T-helper 2 cell (primary cell): ENCODE data around the gene PTPRM.

Experiments
- DNase-seq, 5 experiments: peaks; one replicate each; pipeline versions ENCODE4 v3.0.0 to v3.0.0-alpha.2; 2012 to 2022

The PTPRM gene

DNA sequence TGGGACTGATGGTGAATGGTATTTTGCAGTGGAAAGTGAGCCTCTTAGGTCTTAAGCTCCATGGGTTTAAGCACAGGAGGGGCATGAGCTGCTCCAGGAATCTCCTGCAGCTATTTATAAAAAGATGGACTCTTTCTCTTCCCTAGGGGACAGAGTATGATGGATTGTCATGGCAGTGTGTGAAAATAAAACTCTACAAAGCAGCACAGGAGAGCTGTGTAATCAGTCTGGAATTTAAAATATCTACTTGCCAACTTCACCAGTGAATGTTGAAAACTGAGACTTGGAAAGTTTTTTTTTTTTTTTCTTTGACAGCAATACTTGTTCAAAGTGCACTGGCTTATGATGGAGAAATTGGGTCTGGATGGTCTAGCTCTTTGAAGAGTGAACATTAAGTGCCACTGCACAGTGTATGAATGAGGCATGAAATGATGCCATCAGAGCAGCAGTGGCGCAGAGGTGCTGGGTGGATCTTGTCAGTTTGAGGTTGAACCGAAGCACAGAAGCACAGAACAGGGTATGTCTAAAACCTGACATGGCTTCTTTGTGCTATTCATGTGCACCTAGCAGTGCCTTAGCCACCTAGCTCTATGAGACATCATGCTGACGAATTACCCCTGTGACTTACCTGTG, 245.4 kb downstream of the PTPRM start:
- no peak for DNase-seq

GRCh38 chr18:7813131-7813530, 246.0 kb downstream of the PTPRM start:
- DNase-seq = no peak

DNA sequence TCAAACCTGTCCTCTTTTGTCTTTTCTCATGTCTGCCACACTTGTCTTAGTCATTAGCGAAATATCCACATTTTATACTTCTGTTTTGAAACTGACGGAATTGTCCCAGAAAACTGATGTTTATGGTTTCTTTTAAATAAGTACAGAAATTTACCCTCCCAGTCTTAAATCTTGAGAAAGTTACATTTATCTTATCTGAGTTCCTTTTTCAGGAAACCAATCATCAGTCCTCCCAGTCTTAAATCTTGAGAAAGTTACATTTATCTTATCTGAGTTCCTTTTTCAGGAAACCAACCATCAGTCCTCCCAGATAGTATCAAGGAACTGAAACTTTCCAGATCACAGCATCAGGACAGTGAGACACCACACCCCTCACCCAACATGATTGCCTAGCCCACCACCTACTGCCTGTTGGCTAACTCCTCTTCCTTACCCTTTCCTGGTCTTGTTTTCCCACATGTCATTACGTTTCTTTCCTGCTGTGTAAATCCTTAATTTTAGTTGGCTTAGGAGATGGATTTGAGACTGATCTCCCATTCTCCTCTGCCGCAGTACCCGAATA, 247.7 kb downstream of the PTPRM start:
- no peak for DNase-seq

- DNase-seq = no peak
Observed at GRCh38 chr18:7815787-7816186, 248.7 kb downstream of the PTPRM start.

GRCh38 chr18:7817575-7818230, 250.6 kb downstream of the PTPRM start:
- no peak for DNase-seq

GRCh38 chr18:7821784-7822183, 254.7 kb downstream of the PTPRM start:
- DNase-seq = no peak

- DNase-seq = no peak
Observed at GRCh38 chr18:7822435-7823331, 255.6 kb downstream of the PTPRM start.

- DNase-seq = no peak
Observed at GRCh38 chr18:7824970-7825369, 257.9 kb downstream of the PTPRM start.

GRCh38 chr18:7830468-7830867, 263.4 kb downstream of the PTPRM start:
- DNase-seq = peak in 1 of 5 experiments; percentile 19

- no peak for DNase-seq
Observed at GRCh38 chr18:7839548-7839947, 272.4 kb downstream of the PTPRM start.

DNA sequence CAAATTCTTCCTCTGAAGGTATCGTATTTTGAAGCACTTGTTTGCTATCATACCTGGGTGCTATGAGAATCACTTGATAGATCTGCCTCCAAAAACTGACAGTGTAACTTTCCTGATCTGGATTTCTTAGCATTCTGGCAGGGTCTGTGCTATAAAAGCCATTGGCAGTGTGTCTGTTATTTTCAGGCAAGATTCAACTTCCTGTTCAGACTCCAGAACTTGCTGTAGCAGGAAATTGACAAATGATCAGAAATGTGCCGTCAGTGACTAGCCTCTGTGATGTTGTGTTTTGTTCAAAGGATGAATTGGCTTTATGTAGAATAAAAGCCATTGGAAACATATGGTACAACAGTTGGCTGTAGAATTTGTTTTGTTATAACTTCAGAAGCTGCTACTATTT, 273.3 kb downstream of the PTPRM start:
- DNase-seq = no peak

- DNase-seq = no peak
Observed at GRCh38 chr18:7844017-7844416, 276.9 kb downstream of the PTPRM start.

DNA sequence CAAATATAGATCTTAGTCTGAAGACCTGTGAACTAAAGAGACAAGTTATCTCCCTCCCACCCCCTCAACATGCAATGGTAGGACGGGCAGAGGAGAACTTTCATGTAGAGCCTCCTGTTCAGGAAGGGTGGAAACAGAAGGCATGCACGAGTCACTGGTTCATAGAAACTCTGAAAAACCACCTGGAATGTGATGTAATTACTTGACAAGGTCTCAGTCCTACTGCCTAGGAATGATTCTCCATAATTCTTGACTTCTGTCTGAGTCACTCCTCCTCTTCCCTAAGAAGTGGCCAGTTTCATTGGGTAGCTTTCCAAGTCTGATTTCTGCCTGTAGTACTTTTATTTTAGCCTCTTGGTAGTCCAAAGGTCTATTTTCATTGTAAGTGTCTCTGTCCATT, 277.3 kb downstream of the PTPRM start:
- no peak for DNase-seq

DNA sequence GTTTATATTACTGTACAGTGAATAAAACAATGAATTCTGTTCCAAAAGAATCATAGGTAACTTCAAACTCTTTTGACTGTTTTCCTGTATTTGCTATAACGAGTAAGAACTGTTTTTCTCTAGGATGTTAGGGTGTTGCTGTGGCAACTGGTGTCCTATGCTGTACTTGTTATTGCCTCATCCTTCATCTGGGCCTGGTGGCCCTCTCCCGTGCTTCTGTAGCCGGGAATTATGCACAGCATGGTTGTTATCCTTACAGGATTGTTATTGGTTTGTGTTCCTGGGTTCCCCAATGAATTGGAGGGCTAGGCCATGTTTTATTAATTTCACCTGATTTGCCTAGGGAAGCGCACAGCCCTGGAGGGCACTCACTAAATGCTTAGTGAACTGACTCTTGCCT, 279.2 kb downstream of the PTPRM start:
- no peak for DNase-seq

- DNase-seq = no peak
Observed at GRCh38 chr18:7847357-7848053, 280.4 kb downstream of the PTPRM start.

DNA sequence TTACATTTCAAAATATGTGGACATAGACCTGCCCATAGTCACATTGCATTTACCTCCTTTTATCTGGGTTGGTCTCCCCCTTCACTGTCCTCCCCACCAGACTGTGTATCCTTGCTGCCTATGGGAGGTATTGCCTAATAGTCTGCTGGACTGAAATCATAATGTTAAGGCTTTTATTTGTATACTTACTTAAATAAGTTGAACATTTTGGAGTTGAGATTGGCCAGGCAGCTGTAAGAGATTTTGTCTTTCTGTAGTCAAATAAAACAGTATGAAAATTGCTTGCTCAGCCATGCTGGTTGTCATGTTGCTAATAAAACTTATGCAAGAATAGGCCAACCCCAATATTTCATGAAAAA, 280.9 kb downstream of the PTPRM start:
- no peak for DNase-seq

DNA sequence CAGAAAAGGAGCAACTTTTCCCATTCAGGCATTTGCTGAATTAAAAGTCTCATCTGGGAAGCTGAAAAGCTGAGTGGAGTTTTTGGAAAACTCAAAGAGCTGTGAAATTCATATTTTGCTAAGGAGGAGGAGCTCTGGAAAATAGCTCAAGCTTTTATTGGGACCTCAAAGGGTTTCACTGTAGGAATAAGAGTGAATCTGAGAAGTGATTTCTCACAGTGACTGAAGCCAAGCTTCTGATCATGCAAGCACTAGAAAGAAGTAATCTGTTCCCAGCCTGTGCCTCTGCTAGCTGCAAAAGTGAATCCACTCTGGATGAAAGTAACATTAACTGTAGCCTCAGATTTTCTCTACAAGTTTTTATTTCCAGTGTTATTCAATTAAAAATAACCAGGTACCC, 283.3 kb downstream of the PTPRM start:
- no peak for DNase-seq

DNA sequence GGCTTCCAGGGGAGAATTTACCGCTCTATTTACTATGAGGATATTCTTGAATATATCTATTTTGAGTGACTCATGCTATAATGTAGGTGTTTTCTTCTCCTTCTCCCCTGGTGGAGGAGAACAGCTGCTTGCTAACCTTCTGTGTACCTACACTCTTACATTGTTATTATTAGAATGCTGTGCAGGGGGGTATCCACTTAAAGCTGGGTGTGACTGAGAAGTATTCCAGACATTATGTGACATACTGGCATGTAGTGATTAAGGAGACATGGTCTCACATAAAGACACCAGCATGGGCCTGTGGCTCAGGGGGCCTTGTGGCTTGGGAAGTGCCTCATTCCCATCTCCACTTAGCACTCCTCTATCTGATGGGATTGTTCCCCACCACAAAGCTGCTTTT, 287.9 kb downstream of the PTPRM start:
- DNase-seq = no peak

DNA sequence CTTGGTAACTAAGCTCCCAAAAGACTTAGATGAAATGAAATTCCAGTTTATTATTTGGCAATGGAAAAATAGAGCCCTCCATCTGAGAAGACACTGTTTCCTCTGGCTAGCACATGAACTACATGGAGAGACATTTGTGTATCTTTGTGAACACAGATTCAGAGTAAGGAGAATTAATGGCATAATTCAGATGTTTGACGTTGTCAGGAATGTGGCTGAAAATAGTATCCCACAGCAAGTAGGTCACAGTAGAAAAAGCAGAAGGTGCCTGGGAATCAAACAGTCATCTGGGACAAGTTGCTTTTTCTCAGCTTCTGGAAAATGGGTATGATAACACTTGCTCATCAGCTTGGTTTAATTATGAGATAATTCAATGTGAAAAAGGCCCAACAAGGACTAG, 288.6 kb downstream of the PTPRM start:
- DNase-seq = no peak

DNA sequence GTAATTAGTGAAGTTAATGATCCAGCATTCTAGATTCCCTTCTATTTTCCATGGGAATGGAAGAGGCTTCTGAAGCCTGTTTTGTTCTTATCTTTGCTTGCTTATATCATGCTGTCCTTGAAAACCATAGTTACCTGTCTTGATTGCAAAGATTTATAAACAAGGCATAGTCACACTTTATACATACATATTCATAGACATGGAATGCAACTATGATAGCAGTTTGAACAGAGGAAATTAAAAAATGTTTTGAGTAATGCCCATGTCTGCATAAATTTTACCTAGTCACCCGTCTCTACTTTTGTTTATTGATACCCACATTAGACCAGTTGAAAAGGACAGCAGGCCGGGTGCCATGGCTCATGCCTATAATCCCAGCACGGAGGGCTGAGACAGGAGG, 289.0 kb downstream of the PTPRM start:
- DNase-seq = no peak

DNA sequence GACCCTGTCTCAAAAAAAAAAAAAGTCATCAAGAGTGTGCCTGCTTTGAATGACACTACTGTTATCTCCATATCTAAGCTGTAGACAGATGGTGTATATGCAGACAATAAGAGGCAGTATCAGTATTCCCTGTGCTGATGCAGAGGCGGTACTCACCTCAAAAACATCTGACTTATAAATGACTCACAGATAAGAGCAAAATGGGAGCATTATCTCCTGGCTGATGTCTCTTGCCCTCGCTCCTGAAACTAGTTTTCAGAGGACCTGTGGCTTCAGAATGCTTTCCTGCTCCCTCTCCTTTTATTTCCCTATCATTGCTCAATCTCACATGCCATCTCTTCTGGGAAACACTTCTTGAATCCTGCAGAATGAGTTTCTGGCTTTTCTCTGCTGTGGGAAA, 289.6 kb downstream of the PTPRM start:
- DNase-seq = peak in 1 of 5 experiments; percentile 42

DNA sequence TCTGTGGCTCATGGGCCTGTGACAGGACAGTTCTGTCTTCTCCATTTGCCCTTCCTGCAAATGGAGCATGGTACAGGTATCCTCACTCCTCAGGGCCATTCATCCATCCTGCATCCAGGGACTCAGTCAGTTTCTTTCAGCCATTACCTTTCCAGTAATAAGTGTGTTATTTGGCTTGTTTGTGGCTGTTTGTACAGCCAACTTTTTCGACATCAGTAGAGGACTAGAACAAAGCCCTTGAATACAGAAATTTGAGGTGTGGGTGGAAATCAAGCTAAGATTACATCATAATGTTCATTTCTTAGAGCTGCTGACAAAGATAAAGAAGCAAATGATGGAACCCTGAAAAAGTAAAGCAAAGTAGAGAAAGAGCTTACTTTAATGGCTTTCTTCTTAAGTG, 290.4 kb downstream of the PTPRM start:
- DNase-seq = no peak

DNA sequence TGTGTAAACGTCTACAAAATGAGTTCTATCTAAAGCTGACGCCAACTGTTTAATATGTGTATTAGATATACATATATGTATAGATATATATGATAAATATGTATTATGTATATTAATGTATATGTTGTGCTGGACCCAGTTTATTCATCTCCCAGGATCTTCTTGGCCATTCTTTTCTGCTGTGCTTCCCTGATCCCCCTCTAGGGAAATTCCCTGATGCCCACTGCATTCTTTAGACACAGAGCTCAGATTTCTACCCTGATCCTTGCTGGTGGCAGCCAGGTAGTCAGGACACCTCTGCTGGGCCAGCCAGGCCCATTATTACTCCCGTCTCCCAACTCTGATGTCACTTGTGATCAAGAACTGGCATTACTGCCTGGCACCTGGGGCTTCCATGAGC, 292.0 kb downstream of the PTPRM start:
- no peak for DNase-seq
